ENCODE results near the gene PRRG4.

DNA sequence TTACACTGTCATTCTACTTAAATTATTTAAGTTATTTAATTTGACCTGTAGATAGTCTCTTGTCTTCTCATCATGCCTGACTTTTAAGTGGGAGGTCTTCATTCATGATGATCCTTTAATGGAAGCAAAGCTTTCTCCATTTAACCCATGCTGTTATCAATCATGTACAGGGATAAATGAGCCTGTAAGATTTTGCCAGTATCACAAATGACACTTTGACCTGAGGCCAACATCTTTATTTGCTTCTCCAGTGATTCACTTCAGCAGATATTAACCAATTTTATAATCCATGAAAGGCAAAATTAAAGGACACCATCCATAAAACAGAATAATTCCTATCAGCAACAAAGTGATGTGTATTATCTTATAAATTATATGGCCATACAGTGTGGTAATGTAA is 42.9 kb upstream of the PRRG4 start:
- TF ChIP-seq, protein P1, sequence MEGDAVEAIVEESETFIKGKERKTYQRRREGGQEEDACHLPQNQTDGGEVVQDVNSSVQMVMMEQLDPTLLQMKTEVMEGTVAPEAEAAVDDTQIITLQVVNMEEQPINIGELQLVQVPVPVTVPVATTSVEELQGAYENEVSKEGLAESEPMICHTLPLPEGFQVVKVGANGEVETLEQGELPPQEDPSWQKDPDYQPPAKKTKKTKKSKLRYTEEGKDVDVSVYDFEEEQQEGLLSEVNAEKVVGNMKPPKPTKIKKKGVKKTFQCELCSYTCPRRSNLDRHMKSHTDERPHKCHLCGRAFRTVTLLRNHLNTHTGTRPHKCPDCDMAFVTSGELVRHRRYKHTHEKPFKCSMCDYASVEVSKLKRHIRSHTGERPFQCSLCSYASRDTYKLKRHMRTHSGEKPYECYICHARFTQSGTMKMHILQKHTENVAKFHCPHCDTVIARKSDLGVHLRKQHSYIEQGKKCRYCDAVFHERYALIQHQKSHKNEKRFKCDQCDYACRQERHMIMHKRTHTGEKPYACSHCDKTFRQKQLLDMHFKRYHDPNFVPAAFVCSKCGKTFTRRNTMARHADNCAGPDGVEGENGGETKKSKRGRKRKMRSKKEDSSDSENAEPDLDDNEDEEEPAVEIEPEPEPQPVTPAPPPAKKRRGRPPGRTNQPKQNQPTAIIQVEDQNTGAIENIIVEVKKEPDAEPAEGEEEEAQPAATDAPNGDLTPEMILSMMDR (conservative IDR thresholded peaks at IDR 0.05; ENCODE audit: low read depth, low read length): no peak
- no peak for TF ChIP-seq MXI1 (IDR thresholded peaks at IDR 0.05; ENCODE audit: borderline replicate concordance, low read depth, low read length)
- no peak for TF ChIP-seq POLR2A (IDR thresholded peaks at IDR 0.05; ENCODE audit: low read depth, low read length)
- no peak for TF ChIP-seq RAD21 (IDR thresholded peaks at IDR 0.05; ENCODE audit: low read length)
- TF ChIP-seq, protein P2, sequence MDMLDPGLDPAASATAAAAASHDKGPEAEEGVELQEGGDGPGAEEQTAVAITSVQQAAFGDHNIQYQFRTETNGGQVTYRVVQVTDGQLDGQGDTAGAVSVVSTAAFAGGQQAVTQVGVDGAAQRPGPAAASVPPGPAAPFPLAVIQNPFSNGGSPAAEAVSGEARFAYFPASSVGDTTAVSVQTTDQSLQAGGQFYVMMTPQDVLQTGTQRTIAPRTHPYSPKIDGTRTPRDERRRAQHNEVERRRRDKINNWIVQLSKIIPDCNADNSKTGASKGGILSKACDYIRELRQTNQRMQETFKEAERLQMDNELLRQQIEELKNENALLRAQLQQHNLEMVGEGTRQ (IDR thresholded peaks at IDR 0.05; ENCODE audit: low read depth, low read length): no peak
- no peak for TF ChIP-seq RFX5 (IDR thresholded peaks at IDR 0.05; ENCODE audit: low read depth, low read length)
- TF ChIP-seq NFE2L2 (IDR thresholded peaks at IDR 0.05; ENCODE audit: low read depth, low read length): no peak
- TF ChIP-seq FOS (IDR thresholded peaks at IDR 0.05; ENCODE audit: low read depth, low read length): no peak
- no peak for TF ChIP-seq MAFK (IDR thresholded peaks at IDR 0.05; ENCODE audit: low read depth, low read length)

All from IMR-90 (cell line).